Cardiac muscle cell (in vitro differentiated cells and primary cell): ENCODE results near the gene SLC25A12. TPM values are rescaled to one million over a fixed set of nuclear protein-coding genes. Genes with fewer than 3 reads are reported as not detected.

Source experiments
- DNase-seq, 2 donors: peaks; one replicate each; pipeline versions ENCODE4 v3.0.0 to v3.0.0-alpha.2; 2010 to 2017; ENCODE audit warnings: low read depth in 1 of 2, low spot score in 1 of 2
- H3K27ac ChIP-seq: fragments of 200-600 bp; sonication (generic); 2 replicates; pipeline ENCODE4 v1.5.1; 2016
- H3K27me3 ChIP-seq: fragments of 200-600 bp; sonication (generic); 2 replicates; pipeline ENCODE4 v1.6.0; 2016; ENCODE audit warnings: control low read depth
- H3K36me3 ChIP-seq: fragments of 200-600 bp; sonication (generic); 2 replicates; pipeline ENCODE4 v1.5.1; 2016; ENCODE audit warnings: control low read depth
- H3K4me1 ChIP-seq: fragments of 200-600 bp; sonication (generic); 2 replicates; pipeline ENCODE4 v1.8.1; 2017; ENCODE audit warnings: low read depth, mild to moderate bottlenecking, mixed run types
- H3K4me3 ChIP-seq: fragments of 200-600 bp; sonication (generic); 2 replicates; pipeline ENCODE4 v1.5.1; 2016; ENCODE audit warnings: mild to moderate bottlenecking
- H3K9me3 ChIP-seq: fragments of 200-600 bp; sonication (generic); 2 replicates; pipeline ENCODE4 v1.5.1; 2017; ENCODE audit warnings: low read depth, mild to moderate bottlenecking, control low read depth
- CTCF ChIP-seq: IDR thresholded peaks from 2 replicates; pipeline ENCODE4 v1.5.1; 2012; ENCODE audit warnings: low read depth, mild to moderate bottlenecking, low read length
- polyA plus RNA-seq: library from polyadenylated mRNA; unstranded; fragments of >200 nt; fragmentation: Nextera tagmentation; extraction: Ambion mirVana; gene quantifications from 2 replicates; pipeline ENCODE4 v1.2.1, GENCODE V29; 2016
- total RNA-seq: library from RNA; depleted of rRNA; stranded (reverse); fragments of >200 nt; gene quantifications from 2 replicates; pipeline ENCODE4 v1.2.3, GENCODE V29; 2016

The SLC25A12 gene
- total and polyA plus RNA-seq, 2 experiments from 2014 or later = 25.5 to 53.3 TPM

- Histone ChIP-seq H3K36me3 (no peaks in the 10 kb centered on the region), H3K9me3 (no peaks in the 10 kb centered on the region), H3K27me3 (no peaks in the 10 kb centered on the region), H3K27ac (no peak overlapping the region), H3K4me1 (peaks cover 11% of the 10 kb centered on the region), H3K4me3 (no peak overlapping the region)
- DNase-seq = peak in 1 of 2 donors; percentile 20
- TF ChIP-seq CTCF = no peak
Measured at GRCh38 chr2:171924170-171924942, 30.3 kb upstream of the SLC25A12 start.

GRCh38 chr2:171923206-171923605 is 29.2 kb upstream of the SLC25A12 start:
- Histone ChIP-seq H3K27me3 (no peaks in the 10 kb centered on the region), H3K4me1 (peaks cover 11% of the 10 kb centered on the region), H3K36me3 (no peaks in the 10 kb centered on the region), H3K4me3 (peak overlapping the region; percentile 68), H3K9me3 (no peaks in the 10 kb centered on the region), H3K27ac (peak overlapping the region; percentile 84)
- no peak for TF ChIP-seq CTCF
- DNase-seq = peak in 1 of 2 donors; percentile 72

- Histone ChIP-seq H3K27ac (peak within 1 kb of the TSS; percentile 84), H3K9me3 (no peaks in the 10 kb centered on the region), H3K27me3 (no peaks in the 10 kb centered on the region), H3K36me3 (no peaks in the 10 kb centered on the region), H3K4me1 (peaks cover 11% of the 10 kb centered on the region), H3K4me3 (peak within 1 kb of the TSS; percentile 68)
- DNase-seq = peak; percentile 99
- TF ChIP-seq CTCF = no peak
Measured at GRCh38 chr2:171922230-171923022, 28.4 kb upstream of the SLC25A12 start, which contains the start of gene HAT1. Gene HAT1, plus strand, starts transcription at chr2:171922461. Its CDS starts 40 bp downstream, at chr2:171922501.

GRCh38 chr2:171921970-171922229 is 27.9 kb upstream of the SLC25A12 start:
- H3K4me1 ChIP-seq = peaks cover 11% of the 10 kb centered on the region
- H3K27me3 ChIP-seq = no peaks in the 10 kb centered on the region
- TF ChIP-seq CTCF = no peak
- H3K36me3 ChIP-seq = no peaks in the 10 kb centered on the region
- peak overlapping the region; percentile 81 for H3K27ac ChIP-seq
- peak overlapping the region; percentile 68 for H3K4me3 ChIP-seq
- DNase-seq = no peak
- H3K9me3 ChIP-seq = no peaks in the 10 kb centered on the region

- H3K27ac ChIP-seq = no peak overlapping the region
- DNase-seq = no peak
- no peak for TF ChIP-seq CTCF
- H3K36me3 ChIP-seq = no peaks in the 10 kb centered on the region
- no peaks in the 10 kb centered on the region for H3K27me3 ChIP-seq
- H3K9me3 ChIP-seq = no peaks in the 10 kb centered on the region
- no peak overlapping the region for H3K4me3 ChIP-seq
- H3K4me1 ChIP-seq = peaks cover 11% of the 10 kb centered on the region
Measured at GRCh38 chr2:171919453-171919852, 25.4 kb upstream of the SLC25A12 start.
